ENCODE measurements around the gene C14orf132. TPM values are rescaled to one million over a fixed set of nuclear protein-coding genes. Genes with fewer than 3 reads are reported as not detected.

Gene C14orf132
- total and polyA plus RNA-seq, 9 of the 15 experiments (the other 6 are each of a cell fraction or from before 2014, with no cell fraction given), result not detected

- no peak for FAIRE-seq
- ChIA-PET CTCF (ENCODE audit: low intra/inter-chr PET ratio) (no interaction called here), POLR2A (no interaction called here)
- H3K4me3 ChIP-seq, result no peak overlapping the region
- 0% methylated on average over 1 of the region's 2 CpGs for WGBS (ENCODE audit: insufficient coverage, low coverage, missing lambda C conversion rate)
- no peak overlapping the region for H3K27ac ChIP-seq (ENCODE audit: extremely low read depth, low read depth, low read length)
- no peaks in the 10 kb centered on the region; a peak in 1 of 5 replicates for H3K27me3 ChIP-seq (ENCODE audit: control insufficient read depth in 2 of 2, insufficient read depth in 2 of 2, low read length in 2 of 2)
- DNase-seq (ENCODE audit: extremely low read depth in 1 of 4, low spot score in 3 of 4), result no peak
- no peaks in the 10 kb centered on the region for H3K36me3 ChIP-seq (ENCODE audit: control insufficient read depth, insufficient read depth, low read length)
- H4K20me1 ChIP-seq (replicated peaks; ENCODE audit: control insufficient read depth, insufficient read depth, low read length), result no peaks in the 10 kb centered on the region
- intact Hi-C loops (cut with micrococcal nuclease) (no loop called here), in situ Hi-C loops (cut with MboI) (no loop called here)
- no peaks in the 10 kb centered on the region for H3K9me3 ChIP-seq (replicated peaks; ENCODE audit: control insufficient read depth, insufficient read depth, low read depth, low read length)
- no peak for ATAC-seq
- H2AFZ ChIP-seq (ENCODE audit: low read depth, low read length), result no peak overlapping the region
- H3K9ac ChIP-seq (ENCODE audit: insufficient read depth in 1 of 2, low read depth in 2 of 2, low read length in 2 of 2), result no peak overlapping the region
- H3K9me1 ChIP-seq (ENCODE audit: control insufficient read depth, insufficient read depth, low read length), result no peaks in the 10 kb centered on the region
- no peaks in the 10 kb centered on the region for H3K4me1 ChIP-seq (replicated peaks in 1 of 2; ENCODE audit: control insufficient read depth in 2 of 2, insufficient read depth in 2 of 2, low read length in 2 of 2)
- H3K79me2 ChIP-seq (ENCODE audit: control insufficient read depth, insufficient read depth, low read length), result no peaks in the 10 kb centered on the region
- TF ChIP-seq MCM3 (IDR thresholded peaks at IDR 0.05), result no peak
- no peak for TF ChIP-seq JUN (IDR thresholded peaks at IDR 0.05; ENCODE audit: borderline replicate concordance, low read depth, low read length)
- no peak for TF ChIP-seq JUN (CRISPR knock-in tag; IDR thresholded peaks at IDR 0.05; ENCODE audit: borderline replicate concordance)
- no peak for TF ChIP-seq ZNF140 (CRISPR knock-in tag; IDR thresholded peaks at IDR 0.05)
- no peak for TF ChIP-seq ZFP36 (IDR thresholded peaks at IDR 0.05; ENCODE audit: low read depth, low read length, partially characterized antibody)
- no peak for TF ChIP-seq BACH1 (tag; IDR thresholded peaks at IDR 0.05)
- no peak for TF ChIP-seq MTA3 (IDR thresholded peaks at IDR 0.05; ENCODE audit: borderline replicate concordance)
- no peak for TF ChIP-seq MTA2 (IDR thresholded peaks at IDR 0.05; ENCODE audit: low read depth)
- no peak for TF ChIP-seq FOXP1 (CRISPR knock-in tag; IDR thresholded peaks at IDR 0.05)
- no peak for TF ChIP-seq GTF3C2 (IDR thresholded peaks at IDR 0.05; ENCODE audit: borderline replicate concordance, extremely low read depth, insufficient read length)
- no peak for TF ChIP-seq ARID4B (CRISPR knock-in tag; IDR thresholded peaks at IDR 0.05)
- no peak for TF ChIP-seq ZNF764 (CRISPR knock-in tag; IDR thresholded peaks at IDR 0.05; ENCODE audit: low read depth)
- TF ChIP-seq BRD4 (IDR thresholded peaks at IDR 0.05), result no peak
- no peak for TF ChIP-seq PHF8 (IDR thresholded peaks at IDR 0.05; ENCODE audit: borderline replicate concordance, low read length)
- no peak for TF ChIP-seq RBM39 (optimal IDR thresholded peaks at IDR 0.05; ENCODE audit: low read depth, low read length)
- no peak for TF ChIP-seq ZNF197 (CRISPR knock-in tag; IDR thresholded peaks at IDR 0.05; ENCODE audit: low read depth)
- TF ChIP-seq ASH1L (IDR thresholded peaks at IDR 0.05; ENCODE audit: borderline replicate concordance, low read depth, partially characterized antibody), result no peak
- no peak overlapping the region for H3K4me2 ChIP-seq (ENCODE audit: insufficient read depth, low read length)
- no TSS peak for BruUV-seq (replicated peaks)
These were observed 91.7 kb downstream of the C14orf132 start for GRCh38 chr14:96130854-96131253.
